HG03060 (cell line): ENCODE results near the gene ETV6.

Experiments used
- ATAC-seq: cut with Tn5 transposase; IDR thresholded peaks from one replicate; pipeline ENCODE4 v1.9.1; 2021; ENCODE audit warnings: low read depth, moderate number of reproducible peaks; ENCODE audit not compliant: unreplicated experiment

The ETV6 gene

GRCh38 chr12:11641522-11641921 lies 8.0 kb upstream of the ETV6 start:
- ATAC-seq: no peak

GRCh38 chr12:11642785-11643184 lies 6.7 kb upstream of the ETV6 start:
- ATAC-seq: no peak

- no peak for ATAC-seq
These were observed 4.1 kb upstream of the ETV6 start for GRCh38 chr12:11645391-11645790.

- ATAC-seq: peak; percentile 4
These were observed 711 bp upstream of the ETV6 start for GRCh38 chr12:11648514-11649412.

GRCh38 chr12:11650286-11651281 lies 1.1 kb downstream of the ETV6 start:
- ATAC-seq: no peak

- ATAC-seq: no peak
These were observed 1.9 kb downstream of the ETV6 start for GRCh38 chr12:11651381-11651780.

GRCh38 chr12:11651785-11652184 lies 2.3 kb downstream of the ETV6 start:
- no peak for ATAC-seq

GRCh38 chr12:11652351-11653040 lies 3.0 kb downstream of the ETV6 start:
- no peak for ATAC-seq

- no peak for ATAC-seq
These were observed 3.8 kb downstream of the ETV6 start for GRCh38 chr12:11653215-11653753.

- no peak for ATAC-seq
These were observed 4.9 kb downstream of the ETV6 start for GRCh38 chr12:11654338-11654737.

- ATAC-seq: no peak
These were observed 5.3 kb downstream of the ETV6 start for GRCh38 chr12:11654802-11655201.

- no peak for ATAC-seq
These were observed 6.4 kb downstream of the ETV6 start for GRCh38 chr12:11655842-11656241.

- no peak for ATAC-seq
These were observed 7.1 kb downstream of the ETV6 start for GRCh38 chr12:11656550-11656949.

GRCh38 chr12:11657511-11657910 lies 8.0 kb downstream of the ETV6 start:
- no peak for ATAC-seq

- ATAC-seq: no peak
These were observed 9.3 kb downstream of the ETV6 start for GRCh38 chr12:11658791-11659190.

GRCh38 chr12:11660624-11661023 lies 11.2 kb downstream of the ETV6 start:
- ATAC-seq: no peak

GRCh38 chr12:11661491-11662089 lies 12.1 kb downstream of the ETV6 start:
- no peak for ATAC-seq

GRCh38 chr12:11662369-11662768 lies 12.9 kb downstream of the ETV6 start:
- no peak for ATAC-seq

- no peak for ATAC-seq
These were observed 13.7 kb downstream of the ETV6 start for GRCh38 chr12:11663130-11663529.

GRCh38 chr12:11664101-11664500 lies 14.6 kb downstream of the ETV6 start:
- ATAC-seq: no peak
